Measurements from ENCODE around the gene SEMA5A. TPM values are rescaled to one million over a fixed set of nuclear protein-coding genes. Genes with fewer than 3 reads are reported as not detected.
"Not testable (repeated sequence)": the region's sequence is repeated elsewhere in the genome, so short reads cannot be mapped to it uniquely, and the experiment has no call there.

Gene SEMA5A
- total RNA-seq, 1 donor from 2014 or later, result 0.51 TPM

- Mint-ChIP-seq H3K4me3 (ENCODE audit: unreplicated experiment) (no peak overlapping the region), H3K27me3 (ENCODE audit: unreplicated experiment) (no peaks in the 10 kb centered on the region), H3K4me1 (ENCODE audit: low read depth, unreplicated experiment) (peaks cover 2% of the 10 kb centered on the region), H3K9me3 (ENCODE audit: unreplicated experiment) (no peaks in the 10 kb centered on the region), H3K36me3 (ENCODE audit: unreplicated experiment) (no peaks in the 10 kb centered on the region), H3K27ac (ENCODE audit: unreplicated experiment) (no peak overlapping the region)
- peak; percentile 66 for DNase-seq
- TF ChIP-seq, protein P1, sequence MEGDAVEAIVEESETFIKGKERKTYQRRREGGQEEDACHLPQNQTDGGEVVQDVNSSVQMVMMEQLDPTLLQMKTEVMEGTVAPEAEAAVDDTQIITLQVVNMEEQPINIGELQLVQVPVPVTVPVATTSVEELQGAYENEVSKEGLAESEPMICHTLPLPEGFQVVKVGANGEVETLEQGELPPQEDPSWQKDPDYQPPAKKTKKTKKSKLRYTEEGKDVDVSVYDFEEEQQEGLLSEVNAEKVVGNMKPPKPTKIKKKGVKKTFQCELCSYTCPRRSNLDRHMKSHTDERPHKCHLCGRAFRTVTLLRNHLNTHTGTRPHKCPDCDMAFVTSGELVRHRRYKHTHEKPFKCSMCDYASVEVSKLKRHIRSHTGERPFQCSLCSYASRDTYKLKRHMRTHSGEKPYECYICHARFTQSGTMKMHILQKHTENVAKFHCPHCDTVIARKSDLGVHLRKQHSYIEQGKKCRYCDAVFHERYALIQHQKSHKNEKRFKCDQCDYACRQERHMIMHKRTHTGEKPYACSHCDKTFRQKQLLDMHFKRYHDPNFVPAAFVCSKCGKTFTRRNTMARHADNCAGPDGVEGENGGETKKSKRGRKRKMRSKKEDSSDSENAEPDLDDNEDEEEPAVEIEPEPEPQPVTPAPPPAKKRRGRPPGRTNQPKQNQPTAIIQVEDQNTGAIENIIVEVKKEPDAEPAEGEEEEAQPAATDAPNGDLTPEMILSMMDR (IDR thresholded peaks at IDR 0.05; ENCODE audit: partially characterized antibody, unreplicated experiment), result peak; percentile 91
These were observed 184.0 kb downstream of the SEMA5A start for GRCh38 chr5:9361835-9362234.

DNA sequence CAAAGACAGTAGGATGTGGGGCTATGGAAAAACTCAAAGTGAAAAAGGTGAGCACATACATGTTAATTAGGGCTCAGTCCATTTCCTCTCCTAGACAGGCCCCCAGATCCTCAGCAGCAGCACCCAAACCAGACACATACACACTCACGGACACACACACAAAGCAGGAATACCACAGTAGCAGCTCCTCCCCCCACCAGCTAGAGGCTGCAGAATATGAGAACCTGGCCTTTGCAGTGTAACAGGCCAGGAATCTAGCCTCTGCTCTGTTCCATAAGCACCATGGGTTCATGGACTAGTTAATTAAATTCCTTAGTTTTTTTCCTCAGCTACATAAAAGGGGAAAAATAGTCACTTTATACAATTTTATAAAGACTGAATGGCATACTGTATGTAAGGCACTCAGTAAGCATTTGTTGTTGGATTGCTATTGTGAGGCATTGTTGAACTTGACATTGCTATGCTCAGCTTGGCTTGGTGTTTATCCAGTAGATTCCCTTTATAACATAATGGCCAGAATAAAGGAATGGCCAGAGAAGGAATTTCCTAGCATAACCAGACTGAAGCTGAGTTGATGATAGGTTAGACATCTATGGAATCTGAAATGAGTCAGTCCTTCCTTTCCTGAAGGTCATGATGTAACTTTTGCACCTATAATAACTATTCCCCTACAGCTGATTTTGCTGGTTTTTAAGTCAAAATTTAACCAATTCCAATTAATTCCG lies 186.8 kb downstream of the SEMA5A start:
- no peak for DNase-seq
- Mint-ChIP-seq H3K36me3 (ENCODE audit: unreplicated experiment) (no peaks in the 10 kb centered on the region), H3K27me3 (ENCODE audit: unreplicated experiment) (peaks cover 2% of the 10 kb centered on the region), H3K9me3 (ENCODE audit: unreplicated experiment) (no peaks in the 10 kb centered on the region), H3K4me1 (ENCODE audit: low read depth, unreplicated experiment) (peaks cover 7% of the 10 kb centered on the region), H3K27ac (ENCODE audit: unreplicated experiment) (no peak overlapping the region), H3K4me3 (ENCODE audit: unreplicated experiment) (no peak overlapping the region)
- TF ChIP-seq, protein P1 (IDR thresholded peaks at IDR 0.05; ENCODE audit: partially characterized antibody, unreplicated experiment), result no peak

- Mint-ChIP-seq H3K4me3 (ENCODE audit: unreplicated experiment) (no peak overlapping the region), H3K36me3 (ENCODE audit: unreplicated experiment) (no peaks in the 10 kb centered on the region), H3K9me3 (ENCODE audit: unreplicated experiment) (no peaks in the 10 kb centered on the region), H3K27ac (ENCODE audit: unreplicated experiment) (no peak overlapping the region), H3K4me1 (ENCODE audit: low read depth, unreplicated experiment) (peaks cover 7% of the 10 kb centered on the region), H3K27me3 (ENCODE audit: unreplicated experiment) (peaks cover 2% of the 10 kb centered on the region)
- TF ChIP-seq, protein P1 (IDR thresholded peaks at IDR 0.05; ENCODE audit: partially characterized antibody, unreplicated experiment), result no peak
- DNase-seq, result no peak
These were observed 189.5 kb downstream of the SEMA5A start for GRCh38 chr5:9356351-9356825.

GRCh38 chr5:9354336-9355081 lies 191.4 kb downstream of the SEMA5A start:
- peaks cover 2% of the 10 kb centered on the region for H3K27me3 Mint-ChIP-seq (ENCODE audit: unreplicated experiment)
- H3K27ac Mint-ChIP-seq (ENCODE audit: unreplicated experiment), result no peak overlapping the region
- no peaks in the 10 kb centered on the region for H3K9me3 Mint-ChIP-seq (ENCODE audit: unreplicated experiment)
- peaks cover 7% of the 10 kb centered on the region for H3K4me1 Mint-ChIP-seq (ENCODE audit: low read depth, unreplicated experiment)
- no peak overlapping the region for H3K4me3 Mint-ChIP-seq (ENCODE audit: unreplicated experiment)
- H3K36me3 Mint-ChIP-seq (ENCODE audit: unreplicated experiment), result no peaks in the 10 kb centered on the region
- TF ChIP-seq, protein P1 (IDR thresholded peaks at IDR 0.05; ENCODE audit: partially characterized antibody, unreplicated experiment), result no peak
- DNase-seq, result no peak

DNA sequence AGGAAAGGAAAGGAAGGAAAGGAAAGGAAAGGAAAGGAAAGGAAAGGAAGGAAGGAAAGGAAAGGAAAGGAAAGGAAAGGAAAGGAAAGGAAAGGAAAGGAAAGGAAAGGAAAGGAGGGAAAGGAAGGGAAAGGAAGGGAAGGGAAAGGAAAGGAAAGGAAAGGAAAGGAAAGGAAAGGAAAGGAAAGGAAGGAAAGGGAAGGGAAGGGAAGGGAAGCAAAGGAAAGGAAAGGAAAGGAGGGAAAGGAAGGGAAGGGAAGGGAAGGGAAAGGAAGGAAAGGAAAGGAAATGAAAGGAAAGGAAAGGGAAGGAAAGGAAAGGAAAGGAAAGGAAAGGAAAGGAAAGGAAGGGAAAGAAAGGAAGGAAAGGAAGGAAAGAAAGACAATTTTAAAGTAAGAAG lies 192.8 kb downstream of the SEMA5A start:
- H3K36me3 Mint-ChIP-seq (ENCODE audit: unreplicated experiment); DNase-seq; H3K4me1 Mint-ChIP-seq (ENCODE audit: low read depth, unreplicated experiment); H3K27ac Mint-ChIP-seq (ENCODE audit: unreplicated experiment); H3K27me3 Mint-ChIP-seq (ENCODE audit: unreplicated experiment); H3K4me3 Mint-ChIP-seq (ENCODE audit: unreplicated experiment); H3K9me3 Mint-ChIP-seq (ENCODE audit: unreplicated experiment): not testable (repeated sequence)
